Tibial artery (tissue), 4 donors: ENCODE measurements around the gene NIPAL3.

Experiments
- DNase-seq, 2 donors: peaks; one replicate each; pipeline ENCODE4 v3.0.0-alpha.2; 2019
- H3K27ac ChIP-seq, 2 donors: fragments of 200-600 bp; sonication (generic) in 1 of 2; 1 replicate in 1 of 2; 2 replicates in 1 of 2; pipeline ENCODE4 v1.5.1; 2018 to 2019; ENCODE audit warnings: mild to moderate bottlenecking in 1 of 2
- H3K27me3 ChIP-seq, 2 donors: fragments of 200-600 bp; sonication (generic) in 1 of 2; one replicate each; pipeline versions ENCODE4 v1.5.1 to v1.6.0; 2016 to 2019
- H3K36me3 ChIP-seq, 3 donors: fragments of 200-600 bp; sonication (generic) in 2 of 3; one replicate each; pipeline ENCODE4 v1.5.1; 2016 to 2019; ENCODE audit warnings: mild to moderate bottlenecking in 2 of 3
- H3K4me1 ChIP-seq, 4 donors: fragments of 200-600 bp; sonication (generic) in 2 of 4; 1 replicate in 3 of 4; 2 replicates in 1 of 4; pipeline ENCODE4 v1.5.1; 2016 to 2019
- H3K4me3 ChIP-seq, 2 donors: fragments of 200-600 bp; sonication (generic) in 1 of 2; 1 replicate in 1 of 2; 2 replicates in 1 of 2; pipeline ENCODE4 v1.5.1; 2018 to 2019; ENCODE audit warnings: mild to moderate bottlenecking in 2 of 2
- H3K9me3 ChIP-seq, 3 donors: fragments of 200-600 bp; sonication (generic) in 1 of 3; one replicate each; pipeline ENCODE4 v1.5.1; 2016 to 2019
- intact Hi-C: fragments of 100-400 bp; cut with DNase I; formaldehyde crosslinking; loops from one replicate; pipeline ENCODE4 v1.15.0; 2023; ENCODE audit warnings: low total_unique reads
- TF ChIP-seq, protein P1 (sequence below), 2 experiments: fragments of 200-600 bp in 1 of 2; fragments of 450-650 bp in 1 of 2; IDR thresholded peaks; one replicate each; pipeline ENCODE4 v1.5.1; 2017 to 2019; ENCODE audit warnings: antibody characterized with exemption in 2 of 2, mild to moderate bottlenecking in 1 of 2, moderate library complexity in 1 of 2

The NIPAL3 gene

DNA sequence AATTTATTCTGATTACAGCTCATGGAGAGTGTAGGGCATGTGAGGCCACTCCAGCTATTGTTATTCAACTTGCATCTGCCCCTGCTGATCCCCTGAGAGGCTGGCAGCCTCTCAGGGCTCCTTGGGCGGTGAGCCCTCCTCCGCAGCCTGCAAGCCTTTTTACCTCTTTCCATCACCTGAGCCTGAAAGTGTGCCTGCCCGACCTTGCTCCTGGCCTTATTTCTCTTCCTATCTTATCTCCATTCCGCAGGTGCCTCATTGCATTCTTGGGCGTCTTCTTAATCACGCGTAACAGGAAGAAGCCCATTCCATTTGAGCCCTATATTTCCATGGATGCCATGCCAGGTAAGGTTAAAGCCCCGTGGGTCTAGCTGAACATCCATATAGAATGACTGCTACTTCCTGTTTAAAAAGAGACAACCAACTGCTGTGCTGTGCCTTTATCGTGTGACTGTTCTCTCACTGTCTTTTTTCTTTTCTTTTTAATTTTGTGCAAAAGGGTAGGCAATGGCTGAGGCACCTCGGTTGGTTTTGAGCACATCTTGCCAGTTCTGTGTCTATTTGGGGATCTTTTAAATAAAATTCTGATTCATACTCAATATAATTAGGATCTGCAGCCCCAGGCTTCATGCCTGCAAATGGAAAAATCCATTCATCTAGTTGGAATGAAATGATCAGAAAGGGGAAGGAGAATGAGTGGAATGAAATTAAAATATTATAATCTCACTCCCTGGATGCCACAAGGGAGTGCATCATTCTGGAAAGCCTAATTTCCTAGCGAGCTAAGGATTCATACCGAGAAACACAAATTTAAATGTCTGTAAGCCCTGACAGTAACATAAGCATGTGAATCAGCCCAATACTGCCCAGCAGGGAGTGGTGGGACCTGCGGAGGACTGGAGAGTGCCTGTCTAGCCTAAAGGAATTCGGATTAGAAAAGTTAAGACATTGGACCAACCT, 48.5 kb downstream of the NIPAL3 start:
- H3K27me3 ChIP-seq = no peaks in the 10 kb centered on the region
- H3K4me3 ChIP-seq = no peak overlapping the region
- DNase-seq = no peak
- no peaks in the 10 kb centered on the region for H3K9me3 ChIP-seq
- intact Hi-C loops = no loop called here
- H3K36me3 ChIP-seq = peaks cover 0 to 36% (median 0%) of the 10 kb centered on the region in 3 donors
- H3K27ac ChIP-seq = no peak overlapping the region
- TF ChIP-seq, protein P1, sequence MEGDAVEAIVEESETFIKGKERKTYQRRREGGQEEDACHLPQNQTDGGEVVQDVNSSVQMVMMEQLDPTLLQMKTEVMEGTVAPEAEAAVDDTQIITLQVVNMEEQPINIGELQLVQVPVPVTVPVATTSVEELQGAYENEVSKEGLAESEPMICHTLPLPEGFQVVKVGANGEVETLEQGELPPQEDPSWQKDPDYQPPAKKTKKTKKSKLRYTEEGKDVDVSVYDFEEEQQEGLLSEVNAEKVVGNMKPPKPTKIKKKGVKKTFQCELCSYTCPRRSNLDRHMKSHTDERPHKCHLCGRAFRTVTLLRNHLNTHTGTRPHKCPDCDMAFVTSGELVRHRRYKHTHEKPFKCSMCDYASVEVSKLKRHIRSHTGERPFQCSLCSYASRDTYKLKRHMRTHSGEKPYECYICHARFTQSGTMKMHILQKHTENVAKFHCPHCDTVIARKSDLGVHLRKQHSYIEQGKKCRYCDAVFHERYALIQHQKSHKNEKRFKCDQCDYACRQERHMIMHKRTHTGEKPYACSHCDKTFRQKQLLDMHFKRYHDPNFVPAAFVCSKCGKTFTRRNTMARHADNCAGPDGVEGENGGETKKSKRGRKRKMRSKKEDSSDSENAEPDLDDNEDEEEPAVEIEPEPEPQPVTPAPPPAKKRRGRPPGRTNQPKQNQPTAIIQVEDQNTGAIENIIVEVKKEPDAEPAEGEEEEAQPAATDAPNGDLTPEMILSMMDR (IDR thresholded peaks at IDR 0.05) = no peak
- no peaks in the 10 kb centered on the region for H3K4me1 ChIP-seq

DNA sequence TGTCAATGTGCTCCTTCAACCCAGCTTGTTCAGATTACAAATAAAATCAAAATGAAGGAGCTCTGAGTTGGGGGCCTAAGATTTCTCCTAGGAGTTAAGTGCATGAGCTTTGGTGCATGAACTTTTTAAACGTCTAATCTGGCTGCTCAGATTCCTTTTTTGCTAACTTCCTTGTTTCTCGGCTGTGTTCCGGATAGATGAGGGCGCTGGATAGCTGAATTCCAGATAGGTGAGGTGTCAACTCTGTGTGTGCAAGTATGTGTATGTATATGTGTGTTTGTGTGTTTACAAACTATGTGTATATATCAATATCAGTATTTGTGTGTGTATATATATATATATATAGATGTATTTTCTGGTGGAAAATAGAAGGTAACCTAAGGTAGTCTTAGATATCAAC, 49.5 kb downstream of the NIPAL3 start:
- intact Hi-C loops = no loop called here
- TF ChIP-seq, protein P1 (IDR thresholded peaks at IDR 0.05) = no peak
- no peaks in the 10 kb centered on the region for H3K4me1 ChIP-seq
- H3K27ac ChIP-seq = no peak overlapping the region
- H3K36me3 ChIP-seq = peaks cover 0 to 32% (median 3%) of the 10 kb centered on the region in 3 donors
- H3K27me3 ChIP-seq = no peaks in the 10 kb centered on the region
- no peak for DNase-seq
- no peak overlapping the region for H3K4me3 ChIP-seq
- no peaks in the 10 kb centered on the region for H3K9me3 ChIP-seq

DNA sequence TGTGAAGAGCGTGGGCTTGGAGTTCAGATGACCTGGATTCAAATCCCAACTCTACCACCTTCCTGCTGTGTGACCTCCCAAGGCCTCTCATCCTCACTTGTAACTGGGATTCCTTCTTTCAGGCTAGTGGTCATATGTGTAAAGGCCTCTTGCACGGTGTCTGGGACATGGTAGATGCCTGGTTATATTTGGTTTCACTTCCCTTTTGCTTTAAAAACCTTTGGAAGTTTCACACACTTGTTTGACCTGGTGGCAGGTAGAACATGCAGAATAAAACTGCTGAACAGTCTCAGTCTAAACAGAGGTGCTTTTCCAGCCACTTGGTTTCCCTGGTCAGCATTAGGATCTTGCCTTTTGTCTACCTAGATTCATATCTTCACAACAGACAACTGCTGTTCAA, 50.0 kb downstream of the NIPAL3 start:
- no peak for DNase-seq
- Histone ChIP-seq H3K27ac (no peak overlapping the region), H3K4me3 (no peak overlapping the region), H3K36me3 (peaks cover 0 to 26% (median 7%) of the 10 kb centered on the region in 3 donors), H3K9me3 (no peaks in the 10 kb centered on the region), H3K27me3 (no peaks in the 10 kb centered on the region), H3K4me1 (no peaks in the 10 kb centered on the region)
- intact Hi-C loops = no loop called here
- TF ChIP-seq, protein P1 (IDR thresholded peaks at IDR 0.05) = no peak

DNA sequence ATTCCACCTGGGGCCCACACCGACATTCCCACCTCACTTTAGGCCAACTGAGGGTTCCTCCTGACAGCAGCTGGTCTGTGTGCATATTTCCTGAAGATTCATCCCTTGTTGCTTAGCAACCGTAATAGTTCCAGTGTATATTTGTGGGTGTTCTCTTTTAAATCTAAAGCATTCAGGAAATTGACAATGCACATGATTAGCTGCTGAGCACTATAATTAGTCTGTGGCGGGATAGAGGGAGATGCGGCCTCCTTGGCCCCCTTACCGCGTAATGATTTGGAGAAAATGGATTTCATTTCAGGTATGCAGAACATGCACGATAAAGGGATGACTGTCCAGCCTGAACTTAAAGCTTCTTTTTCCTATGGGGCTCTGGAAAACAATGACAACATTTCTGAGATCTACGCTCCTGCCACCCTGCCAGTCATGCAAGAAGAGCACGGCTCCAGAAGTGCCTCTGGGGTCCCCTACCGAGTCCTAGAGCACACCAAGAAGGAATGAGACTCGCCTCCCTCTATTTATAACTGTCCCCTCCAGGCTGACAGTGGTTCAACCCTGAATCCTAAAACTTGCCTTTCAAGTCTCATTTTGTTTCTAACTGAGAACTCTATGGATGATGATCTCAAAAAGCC, 53.2 kb downstream of the NIPAL3 start:
- Histone ChIP-seq H3K27ac (no peak overlapping the region), H3K4me3 (no peak overlapping the region), H3K4me1 (no peaks in the 10 kb centered on the region), H3K9me3 (no peaks in the 10 kb centered on the region), H3K36me3 (peaks cover 0 to 24% (median 7%) of the 10 kb centered on the region in 3 donors), H3K27me3 (no peaks in the 10 kb centered on the region)
- DNase-seq = no peak
- TF ChIP-seq, protein P1 (IDR thresholded peaks at IDR 0.05) = no peak
- intact Hi-C loops = no loop called here

DNA sequence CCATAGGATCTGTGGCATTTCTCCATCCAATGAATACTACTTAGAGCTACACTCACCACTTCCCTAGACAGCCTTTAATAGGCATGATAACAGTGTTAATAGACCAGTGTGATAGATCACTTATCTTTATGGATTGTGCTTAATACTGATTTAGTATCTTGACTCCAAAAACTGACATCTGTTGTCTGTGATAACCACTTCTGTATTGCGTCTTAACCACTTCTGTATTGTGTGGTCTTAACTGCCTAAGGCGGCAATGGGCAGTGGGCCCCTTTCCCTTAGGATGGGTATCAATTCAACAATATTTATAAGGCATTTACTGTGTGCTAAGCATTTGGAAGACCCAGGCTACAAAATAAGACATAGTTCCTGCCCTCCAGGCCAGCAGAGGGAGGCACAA, 55.0 kb downstream of the NIPAL3 start:
- H3K9me3 ChIP-seq = no peaks in the 10 kb centered on the region
- H3K36me3 ChIP-seq = peaks cover 0 to 17% (median 7%) of the 10 kb centered on the region in 3 donors
- H3K27ac ChIP-seq = no peak overlapping the region
- TF ChIP-seq, protein P1 (IDR thresholded peaks at IDR 0.05) = no peak
- DNase-seq = no peak
- H3K4me1 ChIP-seq = no peaks in the 10 kb centered on the region
- H3K27me3 ChIP-seq = no peaks in the 10 kb centered on the region
- intact Hi-C loops = no loop called here
- H3K4me3 ChIP-seq = no peak overlapping the region
